Liver (tissue), 9 donors: ENCODE data around the gene LIPC. TPM values are rescaled to one million over a fixed set of nuclear protein-coding genes. Genes with fewer than 3 reads are reported as not detected.

Experiments used
- DNase-seq: peaks from one replicate; pipeline ENCODE4 v3.0.0-alpha.2; 2017; ENCODE audit warnings: low spot score
- H3K27ac ChIP-seq, 2 donors: one replicate each; pipeline ENCODE4 v1.7.0; 2013; ENCODE audit warnings: inconsistent platforms in 2 of 2, low read length in 2 of 2, control low read depth in 1 of 2, low read depth in 1 of 2, mild to moderate bottlenecking in 1 of 2
- H3K27me3 ChIP-seq, 4 donors: one replicate each; pipeline versions ENCODE4 v1.6.1 to v1.7.0; 2013; ENCODE audit warnings: low read length in 3 of 4, inconsistent platforms in 1 of 4, mild to moderate bottlenecking in 1 of 4, moderate library complexity in 1 of 4; ENCODE audit not compliant: control insufficient read depth in 4 of 4, insufficient read depth in 4 of 4
- H3K36me3 ChIP-seq, 4 donors: one replicate each; pipeline versions ENCODE4 v1.6.1 to v1.7.0; 2013; ENCODE audit warnings: low read length in 3 of 4, mild to moderate bottlenecking in 3 of 4, low read depth in 1 of 4, moderate library complexity in 1 of 4; ENCODE audit not compliant: control insufficient read depth in 4 of 4, insufficient read depth in 3 of 4
- H3K4me1 ChIP-seq, 4 donors: one replicate each; pipeline versions ENCODE4 v1.6.1 to v1.7.0; 2013; ENCODE audit warnings: low read length in 3 of 4, mild to moderate bottlenecking in 3 of 4, moderate library complexity in 1 of 4; ENCODE audit not compliant: control insufficient read depth in 4 of 4, insufficient read depth in 4 of 4
- H3K4me3 ChIP-seq, 3 donors: one replicate each; pipeline versions ENCODE4 v1.6.1 to v1.7.0; 2013; ENCODE audit warnings: low read length in 3 of 3, control low read depth in 1 of 3, low read depth in 1 of 3, mild to moderate bottlenecking in 1 of 3
- H3K9ac ChIP-seq, 2 donors: one replicate each; pipeline ENCODE4 v1.7.0; 2013; ENCODE audit warnings: low read length in 2 of 2, mild to moderate bottlenecking in 2 of 2, moderate library complexity in 2 of 2, control low read depth in 1 of 2, low read depth in 1 of 2
- H3K9me3 ChIP-seq, 4 donors: one replicate each; pipeline versions ENCODE4 v1.6.1 to v1.7.0; 2013; ENCODE audit warnings: low read length in 3 of 4; ENCODE audit not compliant: control insufficient read depth in 4 of 4
- ATF3 ChIP-seq: IDR thresholded peaks from 2 replicates; pipeline ENCODE4 v1.6.1; 2016; ENCODE audit warnings: antibody characterized with exemption
- CTCF ChIP-seq: fragments of 150-350 bp; IDR thresholded peaks from 2 replicates; pipeline ENCODE4 v1.5.1; 2017; ENCODE audit warnings: improper control_type of control experiment, low read depth, low read length; ENCODE audit not compliant: missing input control
- EGR1 ChIP-seq, 2 donors: IDR thresholded peaks; 2 replicates each; pipeline ENCODE4 v1.6.1; 2016 to 2018; ENCODE audit warnings: antibody characterized with exemption in 2 of 2, low read depth in 2 of 2
- FOXA2 ChIP-seq: IDR thresholded peaks from 2 replicates; pipeline ENCODE4 v1.6.1; 2016; ENCODE audit warnings: antibody characterized with exemption
- GABPA ChIP-seq, 2 donors: IDR thresholded peaks in 1 of 2; conservative IDR thresholded peaks in 1 of 2; 2 replicates each; pipeline ENCODE4 v1.6.1; 2016; ENCODE audit warnings: antibody characterized with exemption in 2 of 2, mild to moderate bottlenecking in 1 of 2, moderate library complexity in 1 of 2
- HNF4A ChIP-seq, 2 donors: conservative IDR thresholded peaks; 2 replicates each; pipeline ENCODE4 v1.6.1; 2016; ENCODE audit warnings: antibody characterized with exemption in 2 of 2, mild to moderate bottlenecking in 2 of 2
- HNF4G ChIP-seq: IDR thresholded peaks from 2 replicates; pipeline ENCODE4 v1.6.1; 2016; ENCODE audit warnings: antibody characterized with exemption
- JUND ChIP-seq, 2 donors: IDR thresholded peaks; 2 replicates each; pipeline ENCODE4 v1.6.1; 2016; ENCODE audit warnings: antibody characterized with exemption in 2 of 2
- MAX ChIP-seq: IDR thresholded peaks from 2 replicates; pipeline ENCODE4 v1.6.1; 2016; ENCODE audit warnings: antibody characterized with exemption
- NR2F2 ChIP-seq: IDR thresholded peaks from 2 replicates; pipeline ENCODE4 v1.6.1; 2016; ENCODE audit warnings: antibody characterized with exemption
- RAD21 ChIP-seq, 2 donors: IDR thresholded peaks; 2 replicates each; pipeline ENCODE4 v1.6.1; 2016; ENCODE audit warnings: antibody characterized with exemption in 2 of 2, mild to moderate bottlenecking in 2 of 2
- REST ChIP-seq: IDR thresholded peaks from 2 replicates; pipeline ENCODE4 v1.6.1; 2016; ENCODE audit warnings: antibody characterized with exemption, mild to moderate bottlenecking
- RXRA ChIP-seq, 2 donors: IDR thresholded peaks; 2 replicates each; pipeline ENCODE4 v1.6.1; 2017 to 2018; ENCODE audit warnings: antibody characterized with exemption in 2 of 2, mild to moderate bottlenecking in 1 of 2
- SP1 ChIP-seq: IDR thresholded peaks from 2 replicates; pipeline ENCODE4 v1.6.1; 2018; ENCODE audit warnings: antibody characterized with exemption, mild to moderate bottlenecking
- TAF1 ChIP-seq: conservative IDR thresholded peaks from 2 replicates; pipeline ENCODE4 v1.6.1; 2016; ENCODE audit warnings: antibody characterized with exemption, mild to moderate bottlenecking
- YY1 ChIP-seq: IDR thresholded peaks from 2 replicates; pipeline ENCODE4 v1.6.1; 2016; ENCODE audit warnings: antibody characterized with exemption, mild to moderate bottlenecking
- ZBTB33 ChIP-seq: IDR thresholded peaks from 2 replicates; pipeline ENCODE4 v1.6.1; 2016; ENCODE audit warnings: antibody characterized with exemption
- WGBS: extraction: QIAGEN DNeasy Blood & Tissue Kit; methylation state at CpG from one replicate; pipeline ENCODE4 v1.1.7; 2013; 5-methylcytosine and 5-hydroxymethylcytosine counted together
- polyA plus RNA-seq, 2 donors: library from polyadenylated mRNA; stranded (reverse) in 1 of 2; unstranded in 1 of 2; fragments of 200-250 nt in 1 of 2; fragments of >200 nt in 1 of 2; fragmentation: Nextera tagmentation in 1 of 2; extraction: Ambion mirVana in 1 of 2; gene quantifications; one replicate each; pipeline versions ENCODE4 v1.2.1 to v1.2.3, GENCODE V29; 2013 to 2015
- total RNA-seq, 2 donors: library from RNA; depleted of rRNA; stranded (reverse); fragments of >200 nt; gene quantifications; one replicate each; pipeline ENCODE4 v1.2.3, GENCODE V29; 2014
- donor health status: healthy.
- donor health status: healthy.
- donor health status: healthy.
- donor health status: healthy.
- donor health status: healthy.

Gene LIPC
- total and polyA plus RNA-seq, 4 donors: 60.1 to 268 (median 131) TPM

- no peak overlapping the region for H3K9ac ChIP-seq
- TF ChIP-seq REST (no peak), HNF4A (conservative IDR thresholded peaks at IDR 0.05) (peak in 1 of 2 donors; percentile 65), FOXA2 (no peak), ATF3 (no peak), RXRA (IDR thresholded peaks at IDR 0.05) (peak; percentile 70 to 87), ZBTB33 (no peak), SP1 (peak; percentile 56), NR2F2 (peak; percentile 41)
- H3K4me1 ChIP-seq: peaks cover 14 to 66% (median 42%) of the 10 kb centered on the region in 4 donors
These were observed 3.8 kb upstream of the LIPC start for GRCh38 chr15:58427987-58428386.

GRCh38 chr15:58430224-58430787 lies 1.5 kb upstream of the LIPC start:
- Histone ChIP-seq H3K4me1 (peaks cover 6 to 63% (median 35%) of the 10 kb centered on the region in 4 donors), H3K9ac (no peak overlapping the region), H3K9me3 (no peaks in the 10 kb centered on the region), H3K36me3 (no peaks in the 10 kb centered on the region), H3K4me3 (peak overlapping the region in 2 of 3 donors; percentile 11 to 15), H3K27me3 (no peaks in the 10 kb centered on the region), H3K27ac (peak overlapping the region; percentile 86 to 95)
- no peak for DNase-seq
- TF ChIP-seq MAX (no peak), RAD21 (IDR thresholded peaks at IDR 0.05) (no peak), ATF3 (no peak), JUND (IDR thresholded peaks at IDR 0.05) (no peak), HNF4G (no peak), SP1 (no peak), ZBTB33 (no peak), YY1 (no peak), HNF4A (conservative IDR thresholded peaks at IDR 0.05) (no peak), EGR1 (IDR thresholded peaks at IDR 0.05; ENCODE audit: low read depth in 2 of 2) (no peak), NR2F2 (no peak), GABPA (IDR thresholded peaks at IDR 0.05 in 1 of 2, conservative IDR thresholded peaks at IDR 0.05 in 1 of 2) (no peak), CTCF (no peak), FOXA2 (no peak), TAF1 (no peak)
- 78% methylated on average over 5 of the region's 5 CpGs for WGBS

More at GRCh38 chr15:58427987-58428386, 3.8 kb upstream of the LIPC start:
- Histone ChIP-seq H3K4me3 (no peak overlapping the region), H3K27me3 (no peaks in the 10 kb centered on the region), H3K36me3 (no peaks in the 10 kb centered on the region), H3K9me3 (no peaks in the 10 kb centered on the region), H3K27ac (peak overlapping the region; percentile 11 to 17)
- no peak for DNase-seq
